Heart left ventricle (tissue), 13 donors: ENCODE results near the gene TGM4.

Source experiments
- CTCF ChIP-seq, 12 donors: fragments of 200-600 bp; sonication (generic) in 4 of 12; IDR thresholded peaks; one replicate each; pipeline versions ENCODE4 v1.5.0 to v1.8.0; 2018 to 2022; ENCODE audit warnings: antibody characterized with exemption in 12 of 12, mild to moderate bottlenecking in 5 of 12
- POLR2A ChIP-seq, 2 donors: fragments of 450-650 bp; IDR thresholded peaks; one replicate each; pipeline ENCODE4 v1.6.1; 2017; ENCODE audit warnings: antibody characterized with exemption in 2 of 2, mild to moderate bottlenecking in 2 of 2, moderate library complexity in 2 of 2
- donor health status: ischemic (EF 13 %, LVEDD 7.1; RV severe dilation, severe dysfunction).
- donor health status: DM: no; HTN: yes; CAD: no.
- donor health status: DM: no; HTN: no; CAD: no.
- donor health status: ischemic (EF 25% LVEDD 6.9; RV normal size, moderate dysfunction).
- donor health status: ischemic (EF 25% LVEDD 5.7; RV mildly dilated, moderate dysfunction).
- donor health status: ischemic (EF 35%, LVEDD 5.7; RV mildly dilated, moderate dysfunction).
- donor health status: nonischemic (EF 11% LVEDD 7.7; RV severe dilation, severe dysfunction).
- donor health status: DM: yes; HTN: yes; CAD: no.
- donor health status: PGD.
- donor health status: ischemic (EF 29% LVEDD 5.4; RV normal size, mild dysfunction).
- donor health status: nonischemic (EF 23%, LVEDD 6.1; RV moderate dilation, normal function).

GRCh38 chr3:44909063-44909462 lies 34.7 kb downstream of the TGM4 start:
- TF ChIP-seq CTCF (IDR thresholded peaks at IDR 0.05) (no peak), POLR2A (IDR thresholded peaks at IDR 0.05) (no peak)
